CD4-positive, alpha-beta T cell treated with Interferon alpha-2 for 1 hour (primary cell): ENCODE measurements around the gene HEPACAM2.

Experiments used
- DNase-seq, 2 donors: peaks; one replicate each; pipeline ENCODE4 v3.0.0-alpha.2; 2020 to 2022

The HEPACAM2 gene

DNA sequence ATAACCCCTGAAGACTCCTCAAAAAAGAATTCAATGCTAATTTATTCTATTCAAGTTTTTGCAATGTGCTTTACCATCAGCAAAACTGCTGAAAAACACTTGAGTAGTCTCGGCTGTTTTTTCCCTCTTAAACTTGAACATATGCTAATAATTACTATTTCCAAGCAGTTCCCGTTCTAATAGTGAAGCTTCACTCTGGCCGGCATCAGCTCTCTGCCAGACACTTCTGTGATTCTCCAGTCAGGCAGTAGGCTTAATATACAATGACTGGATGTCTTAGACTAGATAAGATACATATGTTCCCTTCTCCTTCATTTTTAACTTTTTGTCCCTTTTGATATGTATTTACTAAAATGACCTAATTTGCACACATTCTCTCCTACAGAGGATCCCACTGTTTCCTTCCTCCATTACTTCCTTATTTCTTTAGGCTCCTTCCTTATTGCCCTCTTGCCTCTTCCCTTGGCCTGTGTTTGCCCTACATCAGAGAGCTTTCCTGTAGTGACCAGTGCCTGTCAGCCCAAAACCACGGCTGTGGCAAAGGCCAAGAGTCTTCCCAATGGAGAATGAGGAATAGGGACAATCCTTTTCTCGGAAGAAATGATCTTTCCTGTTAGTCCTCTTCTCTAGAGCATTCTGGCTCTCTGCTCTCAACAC is 23.5 kb downstream of the HEPACAM2 start:
- DNase-seq = no peak

DNA sequence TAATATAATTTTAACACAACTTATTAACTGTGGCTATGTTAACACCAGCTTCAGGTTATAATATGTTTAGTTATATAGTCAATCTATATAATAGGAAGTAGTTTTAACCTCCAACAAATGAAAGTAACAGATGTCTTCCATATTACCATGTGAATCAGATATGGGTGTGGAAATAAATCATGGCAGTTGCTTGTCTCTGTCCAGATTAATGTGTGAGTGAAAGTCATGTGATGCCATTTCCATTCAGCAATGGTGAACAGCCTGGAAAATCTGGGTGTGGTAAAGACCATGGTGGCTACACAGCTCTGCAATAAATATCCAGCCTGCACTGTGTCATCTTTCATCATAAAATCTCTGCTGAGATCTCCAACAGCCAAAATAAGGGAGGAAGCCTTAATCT is 27.8 kb downstream of the HEPACAM2 start:
- no peak for DNase-seq

DNA sequence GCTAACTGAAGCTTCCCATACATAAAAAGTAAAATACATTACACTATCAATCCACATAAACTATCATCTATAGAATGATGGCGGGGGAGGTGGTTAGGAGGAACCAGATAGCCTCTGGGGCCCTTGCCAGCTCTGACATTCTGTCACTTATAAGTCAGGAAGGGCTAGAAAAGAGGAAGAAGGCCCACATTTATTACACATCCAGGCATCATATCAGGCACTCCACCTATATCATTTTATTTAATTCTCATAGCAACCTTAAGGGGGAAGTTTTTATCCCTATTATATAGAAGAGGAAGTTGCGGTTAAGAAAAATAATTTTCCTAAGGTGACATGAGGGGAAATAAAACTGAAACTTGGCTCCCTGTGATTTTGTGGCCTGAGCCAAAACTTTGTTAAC is 29.9 kb downstream of the HEPACAM2 start:
- peak; percentile 3 to 16 for DNase-seq

GRCh38 chr7:93194386-93194785 is 31.9 kb downstream of the HEPACAM2 start:
- no peak for DNase-seq

DNA sequence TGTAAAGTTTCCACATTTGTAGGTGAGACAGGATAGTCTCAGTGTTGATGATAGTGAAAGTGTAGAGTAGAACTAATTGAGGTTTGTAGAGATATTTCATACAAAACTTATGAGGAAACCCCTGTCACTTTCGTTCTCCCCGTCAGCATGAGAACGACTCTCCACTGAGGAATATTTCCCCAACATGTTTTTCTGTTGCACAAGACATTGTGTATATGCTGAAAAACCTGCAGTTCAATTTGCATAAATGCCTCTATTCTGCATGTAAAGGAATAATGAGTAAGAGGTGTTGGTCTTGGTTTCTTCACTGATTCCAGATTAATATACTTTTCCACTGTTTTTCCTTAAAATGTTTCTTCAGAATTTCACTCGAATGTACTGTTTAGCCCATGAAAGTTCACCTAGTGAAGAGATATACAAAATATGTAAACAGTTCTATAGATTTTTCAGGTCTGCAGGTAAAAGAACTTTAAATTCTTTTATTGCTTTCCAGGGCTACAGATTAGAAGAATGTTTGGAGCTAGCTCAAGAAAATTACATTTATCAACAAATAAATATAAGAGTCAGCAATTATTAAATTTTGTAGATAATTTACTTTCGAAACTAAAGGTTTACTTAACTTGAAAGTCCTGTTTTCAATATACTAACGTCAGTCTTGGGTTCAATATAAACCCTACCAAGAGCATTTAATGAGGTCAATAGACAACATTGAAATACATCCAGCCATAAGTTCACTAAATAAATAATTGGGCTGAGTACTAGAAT is 37.2 kb downstream of the HEPACAM2 start:
- no peak for DNase-seq

DNA sequence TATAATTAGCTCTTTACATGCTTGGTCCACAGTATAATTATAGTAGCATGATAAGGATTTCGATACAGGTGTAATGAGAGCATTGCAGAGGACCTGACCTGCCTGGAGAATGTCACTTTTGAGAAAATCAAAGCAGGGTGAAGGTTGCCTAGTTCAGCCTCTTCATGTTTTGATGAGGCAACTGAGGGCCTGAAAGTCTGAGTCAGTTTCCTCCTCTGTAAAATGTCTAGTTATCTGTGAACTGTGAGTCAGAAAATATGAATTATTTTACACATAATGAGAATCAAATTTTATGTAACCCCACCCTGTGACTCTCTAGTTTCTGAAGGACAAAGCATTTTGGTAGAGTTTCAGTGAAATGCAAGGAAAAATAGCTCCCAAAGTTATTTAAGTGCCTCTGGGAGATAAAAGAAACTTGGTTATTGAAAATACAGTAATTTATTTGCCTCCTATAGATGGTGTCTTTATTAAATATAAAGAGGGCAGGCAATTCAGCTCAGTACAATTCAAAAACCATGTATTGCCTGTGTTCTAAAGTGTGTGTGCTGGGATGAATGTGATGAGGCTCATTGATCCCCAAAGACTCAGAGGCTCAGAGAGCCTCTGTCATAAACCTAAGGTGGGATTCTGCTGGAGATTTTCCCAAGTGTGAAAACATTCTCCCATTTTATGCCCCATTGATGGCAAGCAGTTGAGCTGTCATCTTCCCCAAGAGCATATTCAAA is 40.8 kb downstream of the HEPACAM2 start:
- no peak for DNase-seq

DNA sequence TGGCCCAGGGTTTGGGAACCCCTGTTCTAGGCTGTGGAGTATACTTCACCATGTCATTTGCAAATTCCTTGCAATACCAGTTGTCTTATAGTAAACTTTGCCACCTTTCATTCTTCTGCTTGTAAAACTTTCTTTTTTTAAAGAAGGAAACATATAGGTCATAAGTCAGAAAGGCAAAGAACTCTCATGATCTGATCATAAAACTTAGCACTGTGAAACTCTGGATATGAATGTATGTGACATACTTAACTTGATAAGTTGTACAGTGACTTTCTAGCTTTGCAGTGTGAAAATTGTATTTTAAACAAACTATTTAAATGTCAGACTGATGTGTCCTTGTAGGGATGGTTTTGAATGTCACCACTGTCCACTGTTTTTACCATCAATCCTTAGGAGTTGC is 47.1 kb downstream of the HEPACAM2 start:
- DNase-seq = no peak

DNA sequence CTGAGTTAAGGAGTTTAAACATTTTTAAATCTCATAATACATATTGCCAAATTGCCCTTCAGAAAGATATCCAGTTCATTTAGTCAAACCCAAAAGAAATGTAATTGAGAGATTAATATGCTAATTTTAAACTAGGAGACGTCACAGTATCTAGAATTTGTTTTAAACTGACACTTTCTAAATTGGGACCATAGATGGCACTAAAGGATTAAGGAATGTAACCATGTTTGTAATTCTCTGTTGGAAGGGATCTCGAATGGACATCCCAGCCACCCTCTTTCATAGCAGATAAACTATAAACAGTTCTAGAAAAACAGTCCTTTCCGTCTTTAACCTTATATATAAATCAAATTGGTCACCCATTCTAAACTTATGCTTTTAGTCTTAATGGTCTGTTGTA is 48.1 kb downstream of the HEPACAM2 start:
- peak in 1 of 2 donors; percentile 3 for DNase-seq

DNA sequence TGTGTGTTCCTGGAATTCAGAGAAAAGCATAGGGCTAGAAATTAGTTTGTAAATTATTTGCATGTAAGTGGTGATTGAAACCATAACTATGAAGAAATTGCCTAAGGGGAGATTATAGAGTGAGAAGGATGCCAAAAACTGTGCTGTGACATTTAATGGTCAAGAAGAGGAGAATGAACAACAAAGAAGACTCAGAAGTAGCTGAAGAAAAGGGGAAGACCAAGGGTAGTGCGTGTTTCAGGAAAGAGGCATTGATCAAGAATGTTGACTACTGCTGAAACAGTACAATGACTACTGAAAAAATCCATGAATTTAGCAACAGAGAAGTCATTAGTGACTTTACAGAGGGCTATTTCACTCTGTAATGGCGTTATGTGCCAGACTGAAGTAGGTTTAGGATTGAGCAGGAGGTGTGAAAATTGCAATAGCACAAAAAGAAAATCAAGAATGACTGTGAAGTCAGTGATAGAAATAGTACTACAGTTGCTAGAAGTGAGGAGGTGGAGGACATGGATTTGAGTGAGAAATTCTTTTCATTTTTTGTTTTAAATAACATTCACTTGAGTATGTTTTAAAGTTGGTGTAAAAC is 49.2 kb downstream of the HEPACAM2 start:
- no peak for DNase-seq

- DNase-seq = no peak
Observed at GRCh38 chr7:93175219-93175618, 51.0 kb downstream of the HEPACAM2 start.

DNA sequence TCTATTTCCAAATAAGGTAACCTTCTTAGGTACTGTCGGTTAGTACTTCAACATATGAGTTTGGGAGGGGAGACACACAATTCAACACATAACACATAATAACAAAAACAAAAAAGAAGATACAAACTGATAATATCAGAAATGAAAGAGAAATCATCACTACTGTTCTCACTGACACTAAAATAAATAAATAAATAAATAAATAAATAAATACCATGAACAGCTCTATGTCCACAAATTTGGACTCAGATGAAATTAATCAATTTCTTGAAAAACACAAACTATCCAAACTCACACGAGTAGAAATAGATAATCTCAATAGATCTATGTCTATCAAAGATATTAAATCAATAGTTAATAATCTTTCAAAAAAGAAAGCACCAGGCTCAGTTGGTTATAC is 53.6 kb downstream of the HEPACAM2 start:
- DNase-seq = no peak

DNA sequence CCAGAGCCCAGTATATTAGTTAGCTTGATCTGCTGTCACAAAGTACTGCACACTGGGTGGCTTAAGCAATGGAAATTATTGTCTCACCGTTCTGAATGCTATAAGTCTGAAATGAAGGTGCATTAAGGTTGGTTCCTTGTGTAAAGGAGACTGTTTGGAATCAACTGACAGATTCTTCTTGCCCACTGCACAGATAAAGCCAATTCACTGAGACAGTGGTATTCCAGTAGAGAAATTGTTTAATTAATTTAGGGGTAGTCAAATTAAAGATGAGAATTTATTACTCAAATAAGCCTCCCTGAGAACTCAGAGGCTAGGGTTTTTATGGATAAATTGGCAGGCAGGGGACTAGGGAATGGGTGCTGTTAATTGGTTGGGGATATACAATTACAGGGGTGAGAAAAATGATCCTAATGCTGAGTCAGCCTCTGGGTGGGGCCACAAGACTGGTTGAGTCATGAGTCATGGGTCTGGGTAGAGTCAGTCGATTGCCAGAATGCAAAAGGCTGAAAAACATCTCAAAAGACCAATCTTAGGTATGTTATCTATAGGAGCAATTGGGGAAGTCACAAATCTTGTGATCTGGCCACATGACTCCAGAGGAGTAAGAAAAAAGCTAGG is 54.6 kb downstream of the HEPACAM2 start:
- no peak for DNase-seq

- peak in 1 of 2 donors; percentile 73 for DNase-seq
Observed at GRCh38 chr7:93165447-93165846, 60.8 kb downstream of the HEPACAM2 start.

DNA sequence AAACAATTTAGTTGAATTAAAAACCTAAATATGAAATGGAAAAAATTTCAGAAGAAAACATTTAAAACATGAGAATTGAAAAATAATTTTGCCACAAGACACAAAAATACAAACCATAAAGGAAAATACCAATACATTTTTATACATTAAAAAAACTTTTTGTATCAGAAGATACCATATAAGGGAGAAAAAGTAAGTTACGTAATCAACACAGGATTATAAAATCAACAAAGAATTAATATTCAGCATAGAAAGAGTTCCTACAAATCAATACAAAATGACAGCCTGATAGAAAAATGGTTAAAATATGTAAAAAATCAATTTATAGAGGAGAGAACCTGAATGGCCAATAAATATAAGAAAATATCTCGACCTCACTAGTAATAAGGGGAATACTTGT is 61.5 kb downstream of the HEPACAM2 start:
- no peak for DNase-seq

GRCh38 chr7:93161181-93161762 is 65.0 kb downstream of the HEPACAM2 start:
- no peak for DNase-seq

DNA sequence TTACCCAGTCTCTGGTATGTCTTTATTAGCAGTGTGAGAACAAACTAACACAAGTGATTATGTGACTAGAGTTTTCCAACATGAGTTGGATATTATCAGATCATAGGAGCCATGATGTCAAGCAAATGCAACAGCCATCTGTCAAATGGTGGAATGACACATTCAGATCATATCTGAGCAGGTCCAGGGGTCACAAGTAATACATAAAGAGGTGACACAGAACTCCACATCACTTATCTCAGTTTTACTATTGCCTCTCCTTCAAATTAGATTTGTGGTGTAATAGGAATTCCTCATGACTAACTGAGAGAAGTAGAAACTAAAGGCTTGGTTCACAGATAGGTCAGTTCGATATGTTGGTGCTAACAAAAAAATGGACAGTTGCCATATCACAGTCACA is 65.9 kb downstream of the HEPACAM2 start:
- no peak for DNase-seq

DNA sequence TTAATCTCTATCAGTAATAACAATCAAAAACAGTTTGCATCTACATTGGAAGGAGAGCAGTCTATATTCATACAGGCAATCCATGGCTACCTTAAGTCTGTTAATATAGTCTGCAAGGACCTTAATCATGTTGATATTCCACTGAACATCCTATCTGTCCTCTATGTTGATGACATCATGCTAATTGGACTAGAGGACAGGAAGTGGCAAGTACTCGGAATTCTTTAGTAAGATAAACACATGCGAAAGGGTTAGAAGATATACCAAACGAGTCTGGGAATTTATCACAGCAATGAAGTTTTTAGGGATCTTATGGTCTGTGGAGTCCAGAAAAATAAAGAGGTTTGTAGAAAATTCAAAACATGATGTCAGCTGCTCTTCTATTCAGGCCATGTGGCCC is 66.8 kb downstream of the HEPACAM2 start:
- no peak for DNase-seq

- no peak for DNase-seq
Observed at GRCh38 chr7:93156884-93157283, 69.4 kb downstream of the HEPACAM2 start.

DNA sequence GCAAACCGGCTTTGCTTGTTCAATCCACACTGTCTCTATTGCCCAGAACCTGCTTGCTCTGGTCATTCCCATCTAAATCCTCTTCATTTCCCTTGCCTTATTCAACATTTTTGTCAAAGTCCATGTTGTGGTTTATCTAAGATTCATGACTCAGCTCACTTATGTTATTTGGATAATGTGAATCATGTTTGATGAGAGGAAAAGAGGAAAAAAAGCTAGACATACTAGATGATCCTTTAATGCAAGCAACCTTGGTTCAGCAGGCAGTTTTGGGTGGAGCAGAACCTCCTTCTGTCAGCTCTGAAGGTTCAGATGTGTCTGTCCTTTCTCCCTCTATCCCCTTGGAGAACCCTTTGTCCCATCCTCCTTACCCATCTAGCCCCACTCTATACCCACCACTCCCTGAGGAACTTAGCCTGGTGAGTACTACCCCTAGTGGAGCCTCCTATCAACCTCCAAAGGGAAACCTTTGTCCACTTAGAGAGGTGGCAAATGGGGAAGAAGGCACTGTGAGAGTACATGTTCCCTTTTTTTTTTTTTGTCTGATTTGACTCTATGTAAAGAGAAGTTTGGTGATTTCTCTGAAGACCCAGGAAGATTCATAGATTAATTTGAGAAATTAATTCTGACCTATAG is 76.0 kb downstream of the HEPACAM2 start:
- no peak for DNase-seq

GRCh38 chr7:93148727-93149126 is 77.5 kb downstream of the HEPACAM2 start:
- no peak for DNase-seq

DNA sequence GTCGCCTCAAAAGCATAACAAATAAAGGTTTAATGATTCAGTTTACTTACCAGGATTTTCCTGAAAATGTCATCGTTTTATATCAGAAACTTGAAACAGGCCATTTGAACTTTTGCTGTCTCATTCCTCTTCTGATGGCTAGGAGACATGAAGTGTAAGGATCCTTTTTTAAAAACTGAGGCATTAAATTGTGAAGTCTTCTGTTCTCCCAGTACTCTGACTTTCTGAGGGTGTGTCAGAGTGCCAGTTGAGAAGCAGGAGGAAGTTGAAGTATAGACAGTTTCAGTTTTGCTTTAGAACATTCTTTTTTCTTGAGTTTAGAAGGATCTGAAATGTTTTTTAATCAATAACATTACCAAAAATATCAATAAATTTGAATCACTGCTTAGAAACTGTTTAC is 78.1 kb downstream of the HEPACAM2 start, which contains the start of gene SAMD9L:
Gene SAMD9L (minus strand): TSS at position 242 of the 400 bp plus-strand sequence. CDS start 12,414 bp downstream, outside the sequence.
- peak; percentile 43 to 73 for DNase-seq

- peak; percentile 82 to 88 for DNase-seq
Observed at GRCh38 chr7:93147363-93147762, 78.9 kb downstream of the HEPACAM2 start.
